ENCODE measurements around the gene UBE2C.

The UBE2C gene

GRCh38 chr20:45859916-45860315 is 47.5 kb downstream of the UBE2C start:
- DNase-seq (ENCODE audit: low read depth in 3 of 3) = no peak

GRCh38 chr20:45860560-45861220 is 48.2 kb downstream of the UBE2C start:
- DNase-seq (ENCODE audit: low read depth in 3 of 3) = no peak

DNA sequence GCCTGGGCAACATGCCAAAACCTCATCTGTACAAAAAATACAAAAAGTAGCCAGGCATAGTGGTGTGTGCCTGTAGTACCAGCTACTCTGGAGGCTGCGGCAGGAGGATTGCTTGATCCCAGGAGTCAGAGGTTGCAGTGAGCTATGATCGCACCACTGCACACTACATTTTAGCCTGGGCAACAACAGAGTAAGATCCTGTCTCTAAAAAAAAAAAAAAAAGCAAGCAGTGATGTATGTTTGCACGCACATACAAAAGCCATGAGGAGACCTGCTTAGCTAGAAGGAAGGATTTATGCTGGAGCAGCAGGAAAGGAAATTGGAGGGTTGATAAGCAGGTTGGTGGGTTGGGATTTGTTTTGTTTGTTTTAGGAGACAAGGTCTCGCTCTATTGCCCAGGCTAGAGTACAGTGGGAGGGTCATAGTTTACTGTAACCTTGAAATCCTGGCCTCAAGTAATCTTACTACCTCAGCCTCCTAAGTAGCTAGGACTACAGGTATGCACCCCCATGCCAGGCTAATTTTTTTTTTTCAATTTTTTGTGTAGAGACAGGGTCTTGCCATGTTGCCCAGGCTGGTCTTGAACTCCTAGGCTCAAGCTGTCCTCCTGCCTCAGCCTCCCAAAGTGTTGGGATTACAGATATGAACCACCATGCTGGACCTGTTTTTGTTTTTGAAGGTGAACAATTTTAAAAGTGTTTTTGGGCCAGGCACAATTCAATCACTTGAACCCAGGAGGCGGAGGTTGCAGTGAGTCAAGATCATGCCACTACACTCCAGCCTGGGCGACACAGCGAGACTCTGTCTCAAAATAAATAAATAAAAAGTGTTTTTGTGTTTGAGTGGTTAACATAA is 49.0 kb downstream of the UBE2C start:
- DNase-seq (ENCODE audit: low read depth in 3 of 3) = no peak

DNA sequence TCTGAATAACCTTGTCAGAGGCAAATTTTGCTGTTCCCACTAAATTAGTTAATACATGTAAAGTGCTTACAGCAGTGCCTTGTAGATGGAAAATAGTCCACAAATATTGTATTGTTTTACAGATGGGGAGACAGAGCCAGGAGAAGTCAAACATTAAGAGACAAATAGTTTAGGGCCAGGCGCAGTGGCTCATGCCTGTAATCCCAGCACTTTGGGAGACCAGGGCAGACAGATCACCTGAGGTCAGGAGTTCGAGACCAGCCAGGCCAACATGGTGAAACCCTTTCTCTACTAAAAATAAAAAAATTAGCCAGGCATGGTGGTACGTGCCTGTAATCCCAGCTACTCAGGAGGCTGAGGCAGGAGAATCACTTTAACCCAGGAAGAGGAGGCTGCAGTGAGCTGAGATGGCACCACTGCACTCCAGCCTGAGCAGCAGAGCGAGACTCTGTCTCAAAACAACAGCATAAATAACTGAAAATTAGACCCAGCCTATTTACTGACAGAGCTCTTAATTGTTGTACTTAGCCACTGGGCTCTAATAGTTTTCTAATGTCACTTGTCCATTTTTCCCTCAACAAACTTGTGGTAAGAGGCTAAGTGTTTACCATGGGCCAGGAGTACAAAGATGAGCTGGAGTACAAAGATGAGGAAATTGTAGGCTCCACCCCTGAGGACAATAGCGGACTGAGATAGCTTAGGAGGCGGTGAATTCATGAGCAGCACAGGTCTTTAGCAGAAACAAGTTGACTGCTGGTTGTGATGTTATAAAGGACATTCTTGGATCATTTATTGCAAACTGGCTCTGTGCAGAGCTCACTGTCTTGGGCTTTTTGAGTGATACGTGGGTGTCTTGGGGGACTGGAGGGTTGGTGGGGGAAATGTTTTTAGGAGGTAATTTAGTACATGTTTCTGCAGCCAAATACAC is 51.4 kb downstream of the UBE2C start:
- DNase-seq (ENCODE audit: low read depth in 3 of 3) = no peak

GRCh38 chr20:45866454-45866853 is 54.0 kb downstream of the UBE2C start:
- no peak for DNase-seq (ENCODE audit: low read depth in 3 of 3)
